SU-DHL-6 (cell line): Measurements from ENCODE around the gene SGK2.

ENCODE experiments used
- H2AFZ ChIP-seq: fragments of 200-600 bp; sonication (generic); 2 replicates; pipeline ENCODE4 v1.6.1; 2014; ENCODE audit warnings: low read depth, mild to moderate bottlenecking, moderate library complexity, mixed read lengths, antibody characterized with exemption, low read length; ENCODE audit not compliant: severe bottlenecking
- H3F3A ChIP-seq: fragments of 200-600 bp; shearing (Covaris generic); 2 replicates; pipeline ENCODE4 v1.6.0; 2016; ENCODE audit warnings: antibody characterized with exemption, mild to moderate bottlenecking; ENCODE audit not compliant: insufficient read depth
- H3K27ac ChIP-seq: fragments of 200-600 bp; sonication (generic); 2 replicates; pipeline ENCODE4 v1.5.1; 2016; ENCODE audit warnings: low read depth, mild to moderate bottlenecking, low read length, moderate library complexity, mixed read lengths
- H3K27me3 ChIP-seq: fragments of 200-600 bp; sonication (generic), shearing (Covaris generic); 2 replicates; pipeline ENCODE4 v1.6.0; 2014; ENCODE audit warnings: mild to moderate bottlenecking, low read length
- H3K36me3 ChIP-seq: fragments of 200-600 bp; sonication (generic); 2 replicates; pipeline ENCODE4 v1.6.1; 2014; ENCODE audit warnings: mild to moderate bottlenecking, low read length, mixed read lengths
- H3K4me2 ChIP-seq: fragments of 300-600, 200-600 bp; shearing (Covaris generic), sonication (generic); 2 replicates; pipeline ENCODE4 v1.6.0; 2014; ENCODE audit warnings: low read length, low read depth, mild to moderate bottlenecking; ENCODE audit not compliant: poor library complexity, severe bottlenecking
- H3K4me3 ChIP-seq: fragments of 200-600 bp; sonication (generic); 2 replicates; pipeline ENCODE4 v1.5.1; 2014; ENCODE audit warnings: antibody characterized with exemption, low read length, mild to moderate bottlenecking, mixed read lengths; ENCODE audit not compliant: insufficient read depth, poor library complexity, severe bottlenecking
- H3K79me2 ChIP-seq: fragments of 200-600 bp; sonication (generic); 2 replicates; pipeline ENCODE4 v1.6.1; 2014; ENCODE audit warnings: mild to moderate bottlenecking, low read length, moderate library complexity; ENCODE audit not compliant: insufficient read depth
- H3K9ac ChIP-seq: fragments of 200-600 bp; sonication (generic); 2 replicates; pipeline ENCODE4 v1.7.0; 2014; ENCODE audit warnings: mild to moderate bottlenecking, low read length
- H3K9me2 ChIP-seq: fragments of 200-600 bp; sonication (generic); replicated peaks from 2 replicates; pipeline ENCODE4 v1.6.1; 2014; ENCODE audit warnings: low read length; ENCODE audit not compliant: insufficient read depth
- H3K9me3 ChIP-seq: fragments of 200-600 bp; sonication (generic); 2 replicates; pipeline ENCODE4 v1.6.1; 2014; ENCODE audit warnings: low read length, mixed read lengths; ENCODE audit not compliant: insufficient read depth
- H4K20me1 ChIP-seq: fragments of 200-600 bp; sonication (generic); 2 replicates; pipeline ENCODE4 v1.6.1; 2014; ENCODE audit warnings: low read depth, mild to moderate bottlenecking, antibody characterized with exemption, low read length, moderate library complexity, mixed read lengths
- CTCF ChIP-seq: fragments of 200-600 bp; sonication (generic); IDR thresholded peaks from one replicate; pipeline ENCODE4 v1.5.1; 2017; ENCODE audit warnings: antibody characterized with exemption, mild to moderate bottlenecking, low read length, moderate library complexity; ENCODE audit not compliant: insufficient read depth, poor library complexity, severe bottlenecking
- EZH2phosphoT487 ChIP-seq: fragments of 200-600 bp; sonication (generic), shearing (Covaris generic); conservative IDR thresholded peaks from 2 replicates; pipeline ENCODE4 v1.6.1; 2018; ENCODE audit warnings: mild to moderate bottlenecking, antibody characterized with exemption, low read length, moderate library complexity, mixed read lengths

Gene SGK2

GRCh38 chr20:43631598-43631997 lies 72.8 kb downstream of the SGK2 start:
- TF ChIP-seq CTCF (no peak), EZH2phosphoT487 (no peak)
- Histone ChIP-seq H4K20me1 (no peaks in the 10 kb centered on the region), H3K9me2 (no peaks in the 10 kb centered on the region), H3K36me3 (no peaks in the 10 kb centered on the region), H3K79me2 (no peaks in the 10 kb centered on the region), H3K27me3 (no peaks in the 10 kb centered on the region), H3K9me3 (no peaks in the 10 kb centered on the region), H3K27ac (no peak overlapping the region), H3F3A (no peaks in the 10 kb centered on the region), H3K4me3 (no peak overlapping the region), H2AFZ (no peak overlapping the region), H3K4me2 (no peak overlapping the region), H3K9ac (no peak overlapping the region)
